GM18499 (cell line): Measurements from ENCODE around the gene DMD.

Source experiments
- ATAC-seq: cut with Tn5 transposase; IDR thresholded peaks from one replicate; pipeline ENCODE4 v1.9.1; 2021; ENCODE audit warnings: moderate number of reproducible peaks; ENCODE audit not compliant: insufficient read depth, unreplicated experiment

Gene DMD

DNA sequence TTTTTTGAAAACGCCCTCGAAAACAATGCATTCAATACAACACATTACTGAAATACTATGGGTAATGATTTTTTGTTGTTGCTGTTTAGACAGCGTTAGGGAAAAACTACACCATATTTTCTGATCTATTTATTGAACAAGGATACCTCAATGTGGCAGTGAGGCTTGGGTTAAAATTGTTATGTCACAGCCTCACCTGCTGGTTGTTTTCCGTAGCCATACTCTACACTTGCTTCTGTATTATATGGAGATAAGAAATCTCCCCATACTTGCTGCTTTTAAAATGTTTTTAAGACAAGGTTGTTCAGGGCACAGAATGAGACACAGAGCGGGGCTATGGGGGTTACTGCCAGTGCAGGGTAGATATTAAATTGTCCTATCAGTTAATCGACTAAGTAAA lies 1917.9 kb downstream of the DMD start:
- ATAC-seq: no peak

DNA sequence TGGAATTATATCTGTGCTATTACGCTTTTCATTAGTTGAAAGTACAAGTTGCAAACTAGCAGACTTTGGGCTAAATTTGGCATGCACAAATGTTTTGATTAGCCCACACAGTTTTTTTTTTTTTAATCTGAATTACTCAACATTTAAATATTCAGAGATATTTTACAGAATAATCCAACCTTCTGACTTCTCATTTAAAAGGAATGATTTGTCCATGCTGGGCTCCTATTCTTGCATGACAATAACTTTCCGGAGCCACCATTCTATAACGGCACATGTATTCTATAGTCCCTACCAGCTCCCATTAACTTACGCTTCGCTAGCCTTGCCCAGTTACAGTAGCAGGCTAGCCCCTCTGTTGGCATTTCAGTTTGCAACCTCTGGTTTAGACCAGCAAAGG lies 1920.2 kb downstream of the DMD start:
- no peak for ATAC-seq

GRCh38 chrX:31287861-31288260 lies 1923.5 kb downstream of the DMD start:
- no peak for ATAC-seq

DNA sequence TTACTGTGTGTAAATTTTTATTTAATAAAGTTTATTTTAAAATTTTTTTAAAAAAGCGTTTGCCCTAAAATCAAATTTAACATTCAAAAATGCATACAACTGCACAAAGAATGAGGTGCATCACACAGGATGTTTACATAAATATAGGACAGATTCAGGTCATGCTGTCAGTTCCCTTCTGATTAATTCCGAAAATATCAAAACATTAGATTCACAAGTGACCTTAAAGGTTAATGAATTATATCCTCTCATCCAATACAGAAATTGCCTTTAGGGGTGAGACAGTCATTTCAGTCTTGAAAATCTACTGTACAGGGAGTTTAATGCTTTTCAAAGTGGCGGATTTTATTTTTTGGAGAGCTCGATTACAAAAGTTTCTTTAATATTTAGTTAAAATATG lies 1930.8 kb downstream of the DMD start:
- ATAC-seq: no peak

GRCh38 chrX:31279359-31279758 lies 1932.0 kb downstream of the DMD start:
- ATAC-seq: no peak

GRCh38 chrX:31272472-31272775 lies 1938.9 kb downstream of the DMD start:
- ATAC-seq: no peak

DNA sequence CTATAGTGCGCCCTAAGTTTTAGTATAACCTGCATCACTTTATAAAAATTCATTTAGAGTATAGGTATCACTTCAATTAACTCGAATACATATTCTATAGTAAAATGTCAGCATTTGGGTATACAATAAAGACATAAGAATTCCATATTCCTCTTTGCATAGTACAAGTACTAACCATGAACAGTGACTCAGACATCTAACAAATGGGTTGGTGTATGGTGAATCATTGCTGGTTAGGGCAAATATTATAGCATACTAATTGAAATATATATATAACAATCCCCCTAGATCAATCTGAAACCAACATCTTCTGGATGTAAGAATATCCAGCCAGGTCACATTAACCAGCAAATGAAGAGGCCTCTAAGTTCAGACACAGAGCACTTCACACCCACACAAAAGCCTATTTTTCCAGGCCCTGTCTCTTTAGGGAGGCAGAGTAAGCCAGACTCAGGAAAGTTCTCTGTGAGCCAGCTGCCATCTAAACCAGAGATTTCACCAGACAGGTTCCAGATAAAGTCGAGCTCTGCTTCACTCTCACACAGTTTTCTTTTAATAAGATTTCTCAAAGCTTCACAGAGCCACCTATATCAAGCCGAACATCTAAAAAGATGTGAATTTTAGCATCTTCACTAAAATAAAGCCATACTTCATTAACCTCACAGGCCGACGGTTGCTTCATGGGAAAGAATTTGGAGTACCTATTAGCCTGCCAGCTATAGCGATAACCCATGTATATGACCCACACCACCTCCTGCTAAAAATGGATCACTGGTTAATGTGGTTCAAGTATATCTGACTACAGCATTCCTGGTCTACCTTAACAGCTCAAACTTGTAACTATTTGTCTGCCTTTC lies 1939.5 kb downstream of the DMD start:
- no peak for ATAC-seq

DNA sequence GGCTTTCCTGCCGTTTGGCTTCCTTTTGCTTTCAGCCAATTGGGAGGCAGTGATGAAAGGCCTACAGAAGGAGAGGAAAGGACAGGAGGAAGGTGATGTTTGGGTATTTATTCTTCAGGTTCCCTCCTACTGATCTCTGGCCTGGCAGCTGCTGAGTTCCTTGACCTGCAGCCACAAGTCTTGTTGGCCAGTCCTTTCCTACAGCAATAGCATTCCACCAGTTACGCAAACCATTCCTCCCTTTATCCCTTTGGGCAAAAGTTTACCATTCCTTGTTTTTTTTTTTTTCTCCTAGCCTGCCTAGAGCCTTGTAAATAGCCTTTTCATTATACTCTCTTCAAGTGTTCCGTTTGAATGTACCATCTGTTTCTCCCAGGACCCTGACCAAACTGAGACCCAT lies 1941.4 kb downstream of the DMD start:
- no peak for ATAC-seq

DNA sequence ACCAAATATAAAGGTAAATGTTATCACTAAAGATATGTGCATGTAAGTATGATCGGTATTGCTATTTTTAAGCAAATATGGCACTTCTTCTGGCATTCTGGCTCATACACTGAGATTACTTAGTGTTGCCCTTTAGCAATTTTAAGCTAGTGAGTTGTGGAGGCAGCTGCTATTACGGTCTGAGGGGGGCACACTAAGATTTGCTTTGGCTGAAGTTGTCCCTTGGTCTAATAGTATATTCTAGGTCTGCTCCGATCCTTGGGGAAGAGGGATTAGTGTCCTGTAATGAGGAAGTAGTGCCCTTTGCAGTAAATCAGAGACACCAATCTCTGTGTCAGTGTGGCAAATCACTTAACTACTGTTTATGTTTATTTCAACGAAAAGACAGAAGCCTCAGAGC lies 1943.0 kb downstream of the DMD start:
- ATAC-seq: no peak

DNA sequence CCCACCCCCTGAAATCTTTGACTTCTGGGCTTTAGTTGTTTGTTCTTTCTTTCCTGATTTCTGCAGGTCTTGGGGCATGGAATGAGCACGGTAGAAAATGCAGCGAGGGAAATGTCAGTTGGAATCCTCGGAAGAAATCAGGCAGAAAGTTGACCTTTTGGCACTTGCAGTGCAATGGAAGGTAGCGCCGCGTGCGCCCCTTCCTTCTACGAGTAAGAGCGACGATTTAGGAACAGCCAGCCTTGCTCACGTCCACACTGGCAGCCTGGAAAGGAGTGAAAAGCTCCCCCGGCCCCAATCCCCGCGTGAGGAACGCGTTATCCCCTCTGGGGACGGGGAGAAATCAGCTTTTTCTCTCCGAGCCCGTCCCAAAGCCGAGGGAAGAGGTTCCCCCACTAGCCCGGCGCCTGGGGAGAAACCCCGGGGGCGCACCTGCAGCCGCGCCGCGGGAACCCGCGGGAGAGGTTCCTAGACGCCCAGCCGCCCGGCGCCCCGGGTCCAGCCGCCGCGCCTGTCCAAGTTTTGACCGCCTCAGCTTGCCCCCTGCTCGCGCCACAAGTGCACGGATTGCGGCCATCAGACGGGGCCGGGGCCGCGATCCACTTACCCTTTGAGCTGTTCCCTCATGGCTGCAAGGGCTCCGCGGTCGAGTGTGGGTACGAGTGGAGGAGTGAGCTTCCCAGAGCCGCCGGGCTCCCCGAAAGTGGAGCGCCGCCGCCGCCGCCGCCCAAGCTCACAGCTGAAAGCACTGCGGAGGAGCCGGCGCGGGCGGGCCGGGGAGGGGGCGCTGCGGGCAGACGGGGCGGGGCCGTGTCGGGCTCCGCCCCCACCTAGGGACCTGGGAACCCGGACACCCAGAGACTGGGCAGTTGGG lies 1944.9 kb downstream of the DMD start:
- peak; percentile 58 for ATAC-seq

GRCh38 chrX:31265383-31265782 lies 1946.0 kb downstream of the DMD start:
- no peak for ATAC-seq

- no peak for ATAC-seq
These were observed 1951.0 kb downstream of the DMD start for GRCh38 chrX:31260351-31260750.

GRCh38 chrX:31258166-31258565 lies 1953.2 kb downstream of the DMD start:
- ATAC-seq: no peak

GRCh38 chrX:31255310-31256033 lies 1955.9 kb downstream of the DMD start:
- no peak for ATAC-seq

DNA sequence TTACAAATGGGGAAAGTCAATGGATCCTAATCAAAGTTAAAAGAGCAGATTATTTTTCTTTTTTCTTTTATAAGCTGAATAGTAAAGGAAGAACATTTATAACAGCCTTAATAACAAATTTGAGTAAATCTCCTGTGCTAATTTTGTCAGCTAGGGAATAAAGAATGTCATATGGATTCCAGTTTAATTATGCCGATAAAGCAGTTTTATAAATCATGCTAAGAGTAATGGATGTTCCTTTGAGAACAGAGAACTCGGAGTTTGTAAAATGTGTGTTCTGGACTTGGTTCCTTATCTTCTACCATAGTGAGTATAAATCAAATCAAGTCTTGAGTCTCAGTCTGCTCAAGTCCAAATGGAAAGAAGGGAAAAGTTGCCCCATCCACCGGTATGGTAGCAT lies 1959.2 kb downstream of the DMD start:
- no peak for ATAC-seq

DNA sequence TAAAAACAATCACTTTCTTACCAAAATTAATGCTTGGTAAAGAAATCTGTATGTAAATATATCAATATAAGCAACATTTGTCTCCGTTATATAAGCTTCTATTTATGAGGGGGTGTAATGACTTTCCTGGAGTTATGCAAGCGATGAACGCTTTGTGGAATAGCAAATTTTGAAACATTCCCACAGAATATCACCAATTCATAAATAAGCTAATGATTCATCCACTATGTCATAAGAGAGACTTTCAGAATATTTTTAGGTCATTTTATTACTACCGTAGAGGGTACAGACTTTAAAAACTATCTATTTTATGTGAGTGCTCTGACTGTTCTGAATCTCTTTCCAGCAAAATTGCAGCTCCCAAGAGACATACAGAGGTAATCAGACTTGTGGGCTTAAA lies 1960.0 kb downstream of the DMD start:
- no peak for ATAC-seq

GRCh38 chrX:31245714-31246113 lies 1965.6 kb downstream of the DMD start:
- ATAC-seq: no peak

DNA sequence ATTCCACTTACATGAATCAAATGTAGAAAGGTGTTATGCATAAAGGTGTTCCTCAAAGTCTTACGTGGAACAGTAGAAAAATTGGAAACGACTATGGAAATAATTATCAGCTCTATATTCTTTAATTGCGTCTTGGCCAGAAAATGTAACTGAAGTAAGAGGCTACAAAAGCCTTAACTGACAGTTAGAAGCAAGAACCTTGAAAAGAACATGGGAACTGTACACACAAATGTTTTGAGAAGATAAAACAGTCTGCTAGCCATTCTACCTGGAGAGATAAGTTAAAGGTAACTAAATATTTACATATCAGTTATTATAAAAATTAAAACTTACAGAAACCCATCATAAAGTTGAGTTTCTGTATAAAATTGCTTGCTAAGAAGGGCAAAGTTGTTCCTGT lies 1967.5 kb downstream of the DMD start:
- ATAC-seq: no peak

GRCh38 chrX:31240982-31241381 lies 1970.4 kb downstream of the DMD start:
- no peak for ATAC-seq

GRCh38 chrX:31237189-31237588 lies 1974.2 kb downstream of the DMD start:
- ATAC-seq: no peak

GRCh38 chrX:31236231-31236630 lies 1975.1 kb downstream of the DMD start:
- no peak for ATAC-seq
